ENCODE measurements around the gene RNU5B-1. TPM values are rescaled to one million over a fixed set of nuclear protein-coding genes. Genes with fewer than 3 reads are reported as not detected.

Gene RNU5B-1
- not detected in 2 replicates for total RNA-seq

GRCh38 chr15:65304381-65305149 is at the start of gene RNU5B-1:
TSS of gene RNU5B-1 (plus strand) at chr15:65304677.

GRCh38 chr15:65286704-65287519 is 17.6 kb upstream of the RNU5B-1 start, which contains the start of gene PARP16:
TSS of gene PARP16 (minus strand) at chr15:65286883. CDS start at chr15:65286426, 457 bp downstream.

Other genes starting within 250 kb of the RNU5B-1 start
- 3.1 and 4.2 TPM in 2 replicates for gene RASL12, start 236.7 kb upstream of the RNU5B-1 start, total RNA-seq
- not detected in 2 replicates for gene KBTBD13, start 227.9 kb upstream of the RNU5B-1 start, total RNA-seq
- 0.16 and 0.36 TPM in 2 replicates for gene UBAP1L, start 189.5 kb upstream of the RNU5B-1 start, total RNA-seq
- 12.1 and 16.5 TPM in 2 replicates for gene PDCD7, start 170.9 kb upstream of the RNU5B-1 start, total RNA-seq
- gene CLPX, start 119.3 kb upstream of the RNU5B-1 start, total RNA-seq: 20.2 and 34.7 TPM in 2 replicates
- gene CILP, start 93.2 kb upstream of the RNU5B-1 start, total RNA-seq: under 0.01 and 0.16 TPM in 2 replicates
- 2.5 and 5.8 TPM in 2 replicates for gene PARP16, start 17.8 kb upstream of the RNU5B-1 start, total RNA-seq
- gene RNU5A-1, start 8.6 kb upstream of the RNU5B-1 start, total RNA-seq: not detected in 2 replicates
- gene IGDCC3, start 73.3 kb downstream of the RNU5B-1 start, total RNA-seq: not detected in 2 replicates
- gene IGDCC4, start 118.3 kb downstream of the RNU5B-1 start, total RNA-seq: under 0.01 and 0.90 TPM in 2 replicates
- gene DPP8, start 213.0 kb downstream of the RNU5B-1 start, total RNA-seq: 15.7 and 40.8 TPM in 2 replicates
- gene HACD3, start 225.8 kb downstream of the RNU5B-1 start, total RNA-seq: 57.0 and 70.3 TPM in 2 replicates

Data from cardiac atrium fibroblast (primary cell).